Fibroblast of pulmonary artery (primary cell): ENCODE data around the gene YWHAH.

ENCODE experiments used
- DNase-seq: peaks from one replicate; pipeline ENCODE4 v3.0.0-alpha.2; 2010; ENCODE audit warnings: low read depth
- H3K4me3 ChIP-seq: replicated peaks from 2 replicates; pipeline ENCODE4 v1.5.1; 2011; ENCODE audit warnings: low read depth, mild to moderate bottlenecking, control low read depth, low read length, moderate library complexity
- CTCF ChIP-seq: IDR thresholded peaks from 2 replicates; pipeline ENCODE4 v1.5.1; 2011; ENCODE audit warnings: mild to moderate bottlenecking, control low read depth, low read length, inconsistent platforms; ENCODE audit errors: missing control alignments

Gene YWHAH

GRCh38 chr22:31953261-31953660 is 8.9 kb downstream of the YWHAH start:
- DNase-seq, result no peak
- TF ChIP-seq CTCF, result no peak
- no peak overlapping the region for H3K4me3 ChIP-seq

GRCh38 chr22:31954535-31955523 is 10.5 kb downstream of the YWHAH start:
- H3K4me3 ChIP-seq, result no peak overlapping the region
- TF ChIP-seq CTCF, result no peak
- DNase-seq, result no peak

- no peak for TF ChIP-seq CTCF
- H3K4me3 ChIP-seq, result no peak overlapping the region
- DNase-seq, result no peak
Measured at GRCh38 chr22:31956360-31956759, 12.0 kb downstream of the YWHAH start.

GRCh38 chr22:31957970-31958594 is 13.7 kb downstream of the YWHAH start:
- no peak overlapping the region for H3K4me3 ChIP-seq
- no peak for TF ChIP-seq CTCF
- DNase-seq, result no peak

- no peak overlapping the region for H3K4me3 ChIP-seq
- no peak for DNase-seq
- TF ChIP-seq CTCF, result no peak
Measured at GRCh38 chr22:31958625-31959239, 14.4 kb downstream of the YWHAH start.

- no peak overlapping the region for H3K4me3 ChIP-seq
- DNase-seq, result no peak
- TF ChIP-seq CTCF, result no peak
Measured at GRCh38 chr22:31960767-31961166, 16.4 kb downstream of the YWHAH start.
